GM23338 (cell line): ENCODE measurements around the gene CCSER2.

Experiments used
- CTCF ChIP-seq, 2 experiments: fragments of 200-600 bp in 1 of 2; sonication (generic) in 1 of 2; conservative IDR thresholded peaks; 2 replicates each; pipeline versions ENCODE4 v1.5.1 to v1.6.1; 2016 to 2017; ENCODE audit warnings: antibody characterized with exemption in 2 of 2, low read depth in 2 of 2, mild to moderate bottlenecking in 2 of 2, moderate library complexity in 1 of 2
- POLR2AphosphoS5 ChIP-seq: IDR thresholded peaks from 2 replicates; pipeline ENCODE4 v1.6.1; 2016; ENCODE audit warnings: antibody characterized with exemption, low read depth

GRCh38 chr10:84329196-84329611, 815 bp downstream of the CCSER2 start:
- TF ChIP-seq CTCF (conservative IDR thresholded peaks at IDR 0.05; ENCODE audit: low read depth in 2 of 2): no peak
- TF ChIP-seq POLR2AphosphoS5: no peak
